HG03571 (cell line): Measurements from ENCODE around the gene UACA.

ENCODE experiments used
- ATAC-seq: cut with Tn5 transposase; IDR thresholded peaks from one replicate; pipeline ENCODE4 v1.9.1; 2021; ENCODE audit not compliant: unreplicated experiment

Gene UACA

DNA sequence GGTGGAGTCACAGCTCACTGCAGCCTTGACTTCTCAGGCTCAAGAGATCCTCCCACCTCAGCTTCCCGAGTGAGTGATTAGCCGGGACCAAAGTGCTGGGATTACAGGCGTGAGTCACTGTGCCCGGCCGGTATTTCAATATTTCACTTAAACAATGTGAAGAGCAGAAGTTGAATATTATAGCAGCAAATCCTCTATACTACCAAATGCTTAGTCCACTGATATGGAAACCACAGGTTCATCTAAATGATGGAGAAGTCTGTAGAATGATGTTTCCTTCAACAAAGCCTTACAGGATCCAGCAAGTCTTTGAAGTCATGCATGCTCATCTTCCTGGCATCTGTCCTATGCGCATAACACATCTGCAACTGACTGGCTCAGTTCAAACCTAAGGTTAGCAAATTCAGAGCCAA is 20.3 kb upstream of the UACA start:
- ATAC-seq = no peak

DNA sequence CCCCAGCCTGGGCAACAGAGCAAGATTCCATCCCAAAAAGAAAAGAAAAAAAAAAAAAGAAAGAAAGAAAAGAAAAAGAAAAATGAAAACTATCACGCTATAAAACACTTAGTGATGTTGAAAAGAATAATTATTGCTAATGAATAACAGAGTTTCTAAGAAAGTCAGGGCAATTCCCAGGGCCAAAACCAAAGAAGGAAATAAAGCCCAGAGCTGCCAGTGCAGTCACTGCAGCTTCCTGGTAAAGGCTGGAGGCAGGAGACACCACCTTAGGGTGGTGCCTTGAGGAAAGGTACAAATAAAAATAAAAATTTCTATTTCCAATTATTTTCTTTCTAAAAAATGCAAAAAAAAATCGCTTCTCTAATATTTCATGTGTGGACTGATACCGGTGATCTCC is 19.7 kb upstream of the UACA start:
- ATAC-seq = no peak

DNA sequence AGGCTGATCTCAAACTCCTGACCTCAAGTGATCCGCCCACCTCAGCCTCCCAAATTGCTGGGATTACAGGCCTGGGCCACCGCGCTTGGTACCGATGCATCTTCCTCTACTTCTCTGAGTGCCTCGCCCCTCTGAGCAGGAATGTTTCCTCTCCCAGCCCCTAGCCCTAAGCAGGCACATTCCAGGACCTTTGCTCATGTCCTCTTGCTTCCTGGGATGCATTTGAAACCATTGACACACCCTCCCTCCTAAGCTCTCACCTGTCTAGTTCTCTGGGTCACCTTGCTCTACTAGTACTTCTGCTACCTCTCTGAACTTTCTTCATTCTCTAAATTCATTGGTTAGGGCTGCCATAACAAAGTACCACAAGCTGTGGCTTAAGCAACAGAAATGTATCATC is 17.9 kb upstream of the UACA start:
- ATAC-seq = no peak

DNA sequence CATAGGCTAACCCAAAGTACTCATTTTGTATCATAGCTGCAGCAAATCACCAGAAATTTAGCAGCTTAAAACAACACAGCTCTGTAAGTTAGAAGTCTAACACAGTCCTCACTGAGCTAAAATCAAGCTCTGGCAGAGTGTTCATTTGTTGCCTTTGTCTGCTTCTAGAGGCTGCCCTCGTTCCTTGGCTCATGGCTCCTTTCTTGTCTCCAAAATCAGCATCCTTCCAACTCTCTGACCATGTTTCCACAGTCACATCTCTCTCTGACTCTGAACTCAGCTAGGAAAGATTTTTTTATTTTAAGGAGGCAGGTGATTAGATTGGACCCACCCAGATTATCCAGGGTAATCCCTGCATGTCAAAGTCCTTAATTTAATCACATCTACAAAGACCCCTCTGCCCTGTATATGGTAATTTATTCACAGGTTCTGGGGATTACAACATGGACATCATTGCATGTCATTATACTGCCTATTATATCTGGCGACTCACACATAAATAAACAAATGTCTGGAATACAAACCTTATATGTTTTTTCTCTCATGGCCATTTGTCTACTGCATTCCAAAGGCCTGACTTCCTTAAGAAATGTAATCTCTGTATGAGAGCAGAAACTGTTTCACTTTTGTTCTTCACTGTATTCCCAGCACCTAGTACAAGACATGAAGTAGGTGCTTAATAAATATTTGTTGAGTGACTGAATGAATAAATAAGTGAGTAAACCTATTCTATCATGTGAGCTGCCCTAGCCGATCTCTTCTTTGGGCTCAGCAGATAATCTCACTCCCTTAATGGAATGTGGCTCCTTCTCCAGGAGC is 15.1 kb upstream of the UACA start:
- ATAC-seq = no peak

DNA sequence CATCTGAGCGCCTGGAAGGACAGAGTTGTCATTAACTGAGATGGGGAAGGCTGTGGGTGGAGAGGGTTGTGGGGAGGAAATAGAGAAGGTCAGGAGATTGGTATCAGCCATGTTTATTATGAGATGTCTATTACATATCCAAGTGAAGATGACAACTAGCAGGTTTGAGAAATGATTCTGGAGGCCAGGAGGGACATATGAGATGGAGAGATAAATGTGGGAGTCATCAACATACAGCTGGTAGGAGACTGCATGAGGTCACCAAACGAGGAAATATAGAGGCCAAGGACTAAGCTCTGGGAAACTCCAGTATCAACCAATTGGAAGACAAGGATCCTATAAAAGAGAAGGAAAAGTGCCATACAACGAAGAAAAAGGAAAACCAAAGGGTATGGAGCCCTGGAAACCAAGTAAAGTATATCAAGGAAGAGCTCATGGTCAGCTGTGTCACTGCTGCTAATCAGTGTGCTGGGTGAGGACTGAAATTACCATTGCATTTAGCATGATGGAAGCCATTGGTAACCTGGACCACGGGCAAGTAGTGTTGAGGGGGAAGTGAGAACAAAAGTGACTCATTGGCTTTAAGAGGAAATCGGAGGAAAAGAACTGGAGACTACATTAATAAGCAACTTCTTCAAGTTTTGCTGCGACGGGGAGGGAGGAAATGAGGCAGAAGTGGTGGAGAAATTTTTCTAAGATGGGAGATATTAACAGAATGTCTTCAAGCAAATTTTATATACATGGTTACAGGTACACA is 14.0 kb upstream of the UACA start:
- ATAC-seq = no peak

DNA sequence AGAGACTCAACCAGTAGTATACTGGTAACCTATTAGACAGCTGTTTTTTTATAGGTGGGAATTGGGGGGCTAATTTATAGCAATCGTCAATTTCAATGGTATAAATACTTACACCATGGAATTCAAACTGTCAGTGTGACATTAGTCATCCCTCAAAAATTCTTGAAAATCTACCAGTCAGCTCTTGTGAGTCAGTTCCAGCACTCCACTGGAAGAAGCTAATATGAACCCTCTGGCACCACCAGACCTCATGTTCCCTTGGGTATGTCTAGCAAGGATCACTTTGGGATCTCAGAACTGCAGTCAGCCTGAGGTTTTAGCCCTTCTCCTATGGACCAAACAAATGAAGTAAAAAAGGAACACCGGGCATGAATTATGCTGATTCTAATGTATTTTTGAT is 11.8 kb upstream of the UACA start:
- ATAC-seq = no peak

DNA sequence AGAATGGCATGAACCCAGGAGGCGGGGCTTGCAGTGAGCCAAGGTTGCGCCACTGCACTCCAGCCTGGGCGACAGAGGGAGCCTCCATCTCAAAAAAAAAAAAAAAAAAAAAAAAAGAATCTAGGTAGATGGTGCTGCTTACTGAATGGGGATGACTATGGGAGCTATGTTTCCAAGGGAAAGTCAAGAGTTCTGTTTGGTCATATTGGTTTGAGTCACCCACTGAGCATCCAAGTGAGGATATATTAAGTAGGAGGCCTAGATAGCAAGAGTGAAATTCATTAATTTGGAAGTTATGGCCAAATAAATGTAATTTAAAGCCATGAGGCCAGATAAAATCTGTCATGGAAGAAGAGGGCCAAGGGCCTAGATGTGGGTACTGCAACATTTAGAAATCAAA is 9.0 kb upstream of the UACA start:
- no peak for ATAC-seq

DNA sequence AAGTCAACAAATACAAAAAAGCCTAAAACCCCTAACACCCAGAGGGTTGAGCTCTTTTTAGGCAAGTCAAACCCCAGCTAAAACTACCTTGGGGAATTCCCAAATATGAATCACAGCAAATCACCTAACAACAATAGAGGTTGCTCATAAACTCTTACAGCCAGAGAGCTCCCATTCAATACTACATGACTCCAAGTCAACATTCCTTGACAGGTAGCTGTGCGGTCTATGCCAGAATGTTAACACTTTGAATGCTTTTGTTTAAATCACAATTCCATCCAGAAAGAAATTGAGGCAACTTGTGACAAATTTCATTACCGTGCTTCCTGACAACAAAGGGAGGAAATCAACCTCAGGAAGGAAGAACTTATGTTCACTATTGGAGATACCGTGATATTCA is 7.5 kb upstream of the UACA start:
- ATAC-seq = no peak

DNA sequence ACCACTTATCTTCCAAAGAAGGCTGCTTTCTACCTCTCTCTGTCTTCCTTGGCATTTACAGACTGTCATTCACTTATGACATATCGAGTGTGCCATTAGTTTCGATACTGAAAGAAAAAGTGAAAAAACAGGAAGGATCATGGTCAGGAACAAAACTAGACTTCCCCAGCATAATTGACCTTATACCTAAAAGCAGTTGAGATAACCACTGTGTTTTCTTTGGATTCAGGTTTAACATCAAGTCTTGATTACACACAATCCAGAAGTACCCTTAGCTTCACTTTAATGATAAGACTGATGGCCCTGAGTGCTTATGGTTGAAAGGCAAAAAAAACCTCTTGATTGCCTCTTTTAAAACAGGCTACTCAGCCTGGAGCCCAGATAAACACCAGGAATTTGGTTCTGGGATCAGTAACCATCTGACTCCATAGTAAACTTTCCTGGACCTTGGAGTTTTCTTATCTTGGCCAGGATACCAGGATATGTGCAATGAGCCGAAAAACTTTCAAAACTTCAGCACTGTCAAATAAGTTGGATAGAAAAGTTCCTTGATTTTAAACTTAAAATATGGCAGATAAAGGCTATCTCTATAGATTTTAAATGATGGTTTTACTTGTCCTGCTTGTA is 5.0 kb upstream of the UACA start:
- ATAC-seq = no peak

DNA sequence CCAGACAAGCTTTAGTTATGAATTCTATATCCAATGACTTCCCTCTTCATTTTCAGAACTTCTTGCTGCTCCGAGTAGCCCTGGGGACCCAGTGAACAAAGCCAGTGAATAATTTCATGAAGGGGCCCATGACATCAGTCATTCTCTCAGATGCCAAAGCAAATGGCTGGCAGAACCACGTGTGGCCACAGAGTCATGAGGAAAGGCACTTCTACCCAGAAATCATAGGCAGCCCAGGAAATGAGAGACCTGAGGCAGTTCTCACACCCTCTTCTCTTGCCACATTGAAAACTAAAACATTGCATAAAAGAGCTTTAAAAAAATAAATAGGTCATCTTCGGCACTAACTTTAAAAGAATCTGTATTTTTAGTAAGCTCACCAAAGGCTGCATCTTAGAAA is 4.3 kb upstream of the UACA start:
- ATAC-seq = no peak

DNA sequence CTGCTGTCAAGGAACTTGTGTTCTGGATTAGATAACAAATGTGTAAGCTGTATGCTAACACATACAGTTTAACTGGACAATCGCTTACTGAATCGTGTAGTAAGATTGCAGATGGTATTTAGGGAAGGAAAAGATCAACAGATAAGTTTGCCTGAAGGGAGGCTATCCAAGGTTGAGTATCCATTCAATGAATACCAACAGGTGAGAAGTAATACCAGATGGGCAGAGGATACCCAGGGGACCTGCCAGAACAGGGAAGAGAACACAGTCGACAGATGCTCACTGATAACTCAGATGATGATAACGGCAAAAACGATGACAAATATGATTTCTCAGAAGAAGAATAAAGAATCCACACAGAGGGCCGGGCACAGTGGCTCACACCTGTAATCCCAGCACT is 3.2 kb upstream of the UACA start:
- ATAC-seq = no peak

DNA sequence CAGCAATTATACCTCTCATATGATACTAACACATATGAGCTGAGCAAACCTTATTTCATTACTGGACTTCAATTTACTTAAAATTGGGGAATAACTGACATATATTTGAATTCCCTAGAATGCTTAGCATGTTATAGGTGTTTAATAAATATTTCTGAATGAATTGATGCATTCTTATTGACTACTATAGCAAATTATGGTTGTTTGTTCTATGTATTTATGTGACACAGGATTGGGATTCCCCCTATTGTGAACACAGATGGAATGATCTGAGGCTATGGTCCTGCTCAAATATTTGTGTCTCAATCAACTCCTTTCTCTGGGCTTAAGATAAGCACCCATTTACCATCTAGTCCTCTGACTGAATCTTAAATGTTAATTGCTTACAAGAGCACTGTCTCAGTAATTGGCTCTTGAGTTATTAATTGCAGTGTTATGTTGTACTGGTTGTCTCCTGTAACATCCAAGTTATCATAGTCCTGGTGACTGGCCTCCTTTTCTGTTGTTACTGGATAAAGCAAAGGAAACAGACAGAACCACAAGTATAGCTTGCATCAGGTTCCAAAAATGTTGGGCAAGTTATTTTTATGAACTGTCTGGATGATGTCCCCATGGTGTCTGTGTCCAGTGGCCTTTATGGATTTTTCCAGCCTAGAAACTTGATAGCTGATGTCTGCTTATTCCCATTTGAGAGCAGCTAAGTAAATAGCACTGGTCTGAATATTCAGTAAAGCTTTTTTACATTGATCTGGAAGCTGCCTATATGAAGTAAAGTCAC is 2.3 kb upstream of the UACA start:
- no peak for ATAC-seq

DNA sequence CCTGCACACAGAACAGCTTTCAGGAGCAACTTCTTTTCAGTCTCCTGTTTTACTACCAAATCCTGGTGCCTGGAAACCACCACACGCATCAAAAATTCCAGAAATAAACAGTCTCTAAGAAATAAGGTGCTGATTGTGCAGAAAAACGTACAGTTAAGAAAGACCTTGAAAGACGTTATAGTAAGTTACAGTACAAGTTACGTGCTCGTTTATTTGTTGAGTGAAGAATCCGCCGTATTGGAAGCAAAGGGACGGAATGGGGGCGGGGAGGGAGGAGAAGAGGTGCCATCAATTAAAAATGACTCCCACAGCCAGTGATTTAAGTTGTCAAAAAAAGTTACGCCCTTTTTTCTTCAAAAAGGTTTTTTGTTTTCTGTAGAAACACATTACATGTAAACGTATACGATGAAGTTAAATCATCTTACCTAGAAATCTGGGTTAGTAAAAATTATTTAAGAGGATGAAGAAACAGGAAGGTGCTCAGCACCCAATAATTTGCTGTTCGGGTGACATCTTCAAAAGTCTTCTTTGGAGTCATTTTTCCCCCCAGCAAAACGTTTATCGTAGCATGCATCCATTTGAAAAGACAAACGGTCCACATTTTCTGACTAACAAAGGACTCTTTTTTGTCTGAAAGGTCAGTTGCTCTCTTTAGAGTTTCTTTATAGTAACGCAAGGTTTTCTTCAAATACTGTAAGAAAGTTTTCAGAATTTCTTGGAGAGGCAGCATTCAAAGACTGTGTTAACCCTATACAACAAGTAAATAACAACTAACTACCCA is 782 bp upstream of the UACA start:
- ATAC-seq = no peak

DNA sequence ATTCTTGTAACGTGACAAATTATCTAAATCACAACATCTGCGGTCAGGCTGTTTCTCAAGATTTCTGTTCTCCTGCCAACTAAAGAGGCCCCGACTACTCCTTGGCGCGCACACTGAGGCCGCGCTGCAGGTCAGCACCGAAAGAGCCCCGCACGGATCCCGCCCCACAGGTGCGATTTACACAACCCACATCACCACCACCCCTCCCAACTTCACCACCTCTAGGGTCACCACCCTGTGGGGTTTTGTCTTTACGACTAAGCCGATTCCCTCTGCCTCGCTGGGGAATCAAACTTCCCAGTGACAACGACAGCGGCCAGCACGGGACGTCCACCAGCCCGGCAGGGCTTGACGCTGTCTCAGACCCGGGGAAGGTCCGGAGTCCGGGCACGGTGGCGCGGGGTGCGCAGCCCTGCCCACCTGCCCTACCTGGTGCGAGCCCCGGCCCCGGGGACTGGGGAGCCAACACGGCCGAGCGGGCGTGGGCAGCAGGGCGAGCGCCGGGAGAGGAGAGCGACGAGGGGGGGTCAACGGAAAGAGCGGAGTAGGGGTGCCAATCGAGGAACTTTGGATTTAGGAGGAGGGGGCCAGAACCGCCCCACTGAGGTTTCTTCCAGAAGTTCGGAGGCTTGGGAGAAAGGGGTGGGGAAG is 764 bp downstream of the UACA start:
- no peak for ATAC-seq

DNA sequence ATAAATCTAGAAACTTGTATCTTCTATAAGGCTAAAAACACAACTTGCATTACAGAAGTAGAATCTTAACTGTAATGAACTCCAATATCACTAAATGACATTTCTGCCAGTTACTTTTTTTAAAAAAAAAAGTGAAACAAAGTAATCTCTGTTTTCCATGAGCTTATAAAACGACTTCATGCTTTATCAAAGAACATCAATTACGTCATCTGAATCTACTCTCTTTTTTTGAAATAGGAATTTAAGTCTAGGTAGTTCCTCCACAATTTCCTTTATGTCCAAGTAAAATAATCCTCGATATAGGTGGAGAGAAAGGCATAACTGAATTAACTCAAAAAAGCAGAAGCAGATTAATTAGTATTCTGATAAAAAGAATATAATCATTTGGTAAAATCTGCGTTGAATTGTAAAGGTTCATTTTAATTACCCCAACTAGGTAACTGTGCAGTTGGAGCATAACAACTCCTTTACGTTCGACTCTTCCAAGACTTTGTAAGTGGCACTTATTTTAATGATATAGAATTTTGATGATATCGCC is 1.4 kb downstream of the UACA start:
- no peak for ATAC-seq

DNA sequence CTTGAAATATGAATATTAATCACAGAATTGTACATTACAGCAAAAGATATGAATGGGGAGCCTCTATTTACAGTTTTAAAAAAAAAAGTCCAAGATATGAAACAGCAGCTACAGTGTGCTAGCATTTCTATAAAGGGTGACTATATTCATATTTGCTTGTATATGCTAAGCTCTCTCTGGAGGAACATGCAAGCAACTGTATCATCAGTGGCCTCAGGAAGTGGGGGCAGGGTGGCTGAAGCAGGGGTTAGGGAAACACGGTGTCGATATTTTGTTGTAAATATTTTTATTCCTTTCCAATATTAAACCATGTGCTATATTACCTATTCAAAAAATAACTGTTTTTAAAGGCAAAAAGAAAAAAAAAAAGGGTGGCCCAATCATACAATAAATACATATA is 2.3 kb downstream of the UACA start:
- ATAC-seq = no peak

DNA sequence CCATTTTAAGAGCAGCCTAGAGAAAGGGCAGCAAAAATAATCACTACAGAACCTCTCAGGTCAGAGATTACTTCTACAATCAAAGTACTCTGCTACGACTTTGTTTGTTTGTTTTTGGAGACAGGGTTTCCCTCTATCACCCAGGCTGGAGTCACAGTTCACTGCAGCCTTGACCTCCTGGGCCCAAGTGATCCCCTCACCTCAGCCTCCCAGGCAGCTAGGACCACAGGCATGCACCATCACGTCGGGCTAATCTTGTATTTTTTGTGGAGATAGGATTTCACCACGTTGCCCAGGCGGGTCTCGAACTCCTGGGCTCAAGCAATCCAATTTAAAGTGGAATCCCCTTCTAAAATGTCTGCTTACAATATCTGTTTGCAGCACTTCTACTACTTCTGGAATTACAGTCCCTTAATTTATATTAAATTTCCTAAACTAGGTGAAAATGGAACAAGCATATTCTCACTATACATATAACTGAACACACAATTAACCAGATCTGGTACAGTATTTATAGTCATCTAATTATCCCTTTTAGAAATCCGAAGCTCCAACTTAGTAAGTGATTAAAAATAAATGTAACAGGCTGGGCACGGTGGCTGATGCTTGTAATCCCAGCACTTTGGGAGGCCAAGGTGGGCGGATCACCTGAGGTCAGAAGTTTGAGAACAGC is 4.4 kb downstream of the UACA start:
- ATAC-seq = no peak

DNA sequence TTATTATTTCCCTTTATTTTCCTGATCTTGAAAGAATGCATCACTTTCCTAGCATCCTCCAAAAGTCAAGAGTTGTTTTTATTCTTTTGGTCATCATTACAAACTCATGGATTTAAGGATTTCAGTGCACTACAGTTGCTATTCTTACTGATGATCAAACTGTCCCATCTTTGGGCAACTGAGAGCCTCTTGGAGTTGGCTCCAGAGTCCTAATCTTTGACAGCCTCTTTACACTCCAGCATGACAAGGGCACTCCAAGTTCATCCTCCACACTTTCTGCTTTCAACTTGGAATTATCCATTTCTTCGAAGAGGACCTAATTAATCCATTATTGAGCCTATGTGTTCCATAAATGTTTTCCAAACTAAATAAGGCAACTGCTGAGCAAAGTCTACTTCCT is 5.7 kb downstream of the UACA start:
- ATAC-seq = no peak

DNA sequence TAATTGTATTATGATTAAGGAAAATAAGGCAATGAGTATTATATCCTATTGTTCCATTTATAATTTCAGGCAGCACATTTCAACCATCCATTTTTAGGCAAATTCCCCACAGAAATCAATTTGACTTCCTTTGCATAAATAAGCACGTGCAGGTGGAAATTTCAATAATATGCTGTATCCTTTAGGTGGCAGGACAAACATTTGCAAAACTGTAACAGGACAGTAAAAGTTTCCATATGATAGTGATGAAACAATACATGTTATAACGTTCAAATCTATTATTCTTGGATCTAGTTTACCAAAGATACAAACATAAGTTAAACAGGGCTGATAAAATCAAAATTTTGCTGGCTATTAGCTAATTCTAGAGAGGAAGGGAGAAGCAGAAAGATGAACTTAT is 8.5 kb downstream of the UACA start:
- ATAC-seq = no peak
